IMR-90 (cell line): ENCODE data around the gene AREL1. TPM values are rescaled to one million over a fixed set of nuclear protein-coding genes. Genes with fewer than 3 reads are reported as not detected.
A peak's percentile ranks its signal among the peaks of the same experiment; 100 is the strongest.

Source experiments
- ATAC-seq: fragments of 200-7000 bp; cut with Tn5 transposase; 2 replicates; pipeline ENCODE4 v1.9.1; 2020; ENCODE audit warnings: low read depth, mild to moderate bottlenecking, moderate library complexity
- BruUV-seq: library from RNA; stranded (reverse); fragments of 400-500 nt; replicated peaks from 2 replicates; lab custom pipeline; 2021; lab: Mats Ljungman, UMichigan
- CTCF ChIA-PET: fragments of 300-600 bp; formaldehyde crosslinking; extraction: SDS; loops from one replicate; lab custom pipeline; 2021; ENCODE audit warnings: antibody characterized with exemption; lab: Yijun Ruan, JAX
- POLR2A ChIA-PET: fragments of 300-600 bp; sonication (Branson Sonifier 250); formaldehyde crosslinking; loops from one replicate; lab custom pipeline; 2022; ENCODE audit warnings: antibody characterized with exemption; ENCODE audit not compliant: unreplicated experiment; lab: Charles Lee
- DNase-seq: peaks from one replicate; pipeline ENCODE4 v3.0.0; 2013
- H2AFZ ChIP-seq: replicated peaks from 2 replicates; pipeline ENCODE3; 2013; ENCODE audit warnings: low read length, mild to moderate bottlenecking; ENCODE audit not compliant: poor library complexity
- H2AK5ac ChIP-seq: 2 replicates; pipeline ENCODE4 v1.6.1; 2013; ENCODE audit warnings: low read depth, low read length, inconsistent platforms
- H2AK9ac ChIP-seq: replicated peaks from 2 replicates; pipeline ENCODE3; 2013; ENCODE audit warnings: mild to moderate bottlenecking, low read depth, low read length, moderate library complexity; ENCODE audit not compliant: poor library complexity
- H2BK120ac ChIP-seq: 2 replicates; pipeline ENCODE4 v1.6.1; 2013; ENCODE audit warnings: low read depth, low read length, inconsistent platforms
- H2BK15ac ChIP-seq: 3 replicates; pipeline ENCODE4 v1.6.1; 2013; ENCODE audit warnings: low read depth, low read length, inconsistent platforms
- H2BK20ac ChIP-seq: 2 replicates; pipeline ENCODE4 v1.6.1; 2013; ENCODE audit warnings: low read depth, mild to moderate bottlenecking, inconsistent platforms, low read length, moderate library complexity
- H2BK5ac ChIP-seq: 2 replicates; pipeline ENCODE4 v1.6.1; 2013; ENCODE audit warnings: mild to moderate bottlenecking, low read depth, low read length, inconsistent platforms; ENCODE audit not compliant: poor library complexity, severe bottlenecking
- H3K14ac ChIP-seq: replicated peaks from 2 replicates; pipeline ENCODE4 v1.6.1; 2013; ENCODE audit warnings: low read depth, low read length, inconsistent platforms
- H3K18ac ChIP-seq: 2 replicates; pipeline ENCODE4 v1.6.1; 2013; ENCODE audit warnings: low read depth, low read length, control low read depth
- H3K23ac ChIP-seq: 2 replicates; pipeline ENCODE4 v1.6.1; 2013; ENCODE audit warnings: low read depth, low read length, inconsistent platforms
- H3K27ac ChIP-seq: 2 replicates; pipeline ENCODE4 v1.5.1; 2013; ENCODE audit warnings: mild to moderate bottlenecking, control low read depth, low read length; ENCODE audit not compliant: insufficient read depth
- H3K27me3 ChIP-seq: 2 replicates; pipeline ENCODE4 v1.6.1; 2013; ENCODE audit warnings: low read length; ENCODE audit not compliant: control insufficient read depth, insufficient read depth
- H3K36me3 ChIP-seq: 2 replicates; pipeline ENCODE4 v1.6.1; 2013; ENCODE audit warnings: low read length, mixed read lengths; ENCODE audit not compliant: control insufficient read depth, insufficient read depth
- H3K4ac ChIP-seq: 2 replicates; pipeline ENCODE4 v1.6.1; 2013; ENCODE audit warnings: low read depth, low read length, inconsistent platforms
- H3K4me1 ChIP-seq: 2 replicates; pipeline ENCODE4 v1.6.1; 2013; ENCODE audit warnings: low read length, mixed read lengths; ENCODE audit not compliant: control insufficient read depth, insufficient read depth
- H3K4me2 ChIP-seq: 2 replicates; pipeline ENCODE4 v1.6.1; 2013; ENCODE audit warnings: low read depth, mild to moderate bottlenecking, control low read depth, low read length, moderate library complexity
- H3K4me3 ChIP-seq: 2 replicates; pipeline ENCODE4 v1.5.1; 2013; ENCODE audit warnings: low read depth, mild to moderate bottlenecking, control low read depth, low read length, moderate library complexity; ENCODE audit not compliant: insufficient read depth
- H3K56ac ChIP-seq: 2 replicates; pipeline ENCODE4 v1.6.1; 2013; ENCODE audit warnings: low read length, inconsistent platforms; ENCODE audit not compliant: insufficient read depth; ENCODE audit errors: extremely low read depth
- H3K79me1 ChIP-seq, 2 experiments: 2 replicates each; pipeline ENCODE4 v1.6.1; 2013; ENCODE audit warnings: low read length in 2 of 2, inconsistent platforms in 1 of 2, low read depth in 1 of 2
- H3K9ac ChIP-seq: 2 replicates; pipeline ENCODE4 v1.6.1; 2013; ENCODE audit warnings: low read depth, low read length, control low read depth
- H3K9me1 ChIP-seq: 2 replicates; pipeline ENCODE4 v1.6.1; 2013; ENCODE audit warnings: low read length, inconsistent platforms; ENCODE audit not compliant: insufficient read depth
- H3K9me3 ChIP-seq: 2 replicates; pipeline ENCODE4 v1.6.1; 2013; ENCODE audit warnings: low read length; ENCODE audit not compliant: control insufficient read depth, insufficient read depth
- H4K20me1 ChIP-seq: 2 replicates; pipeline ENCODE4 v1.6.1; 2013; ENCODE audit warnings: low read length, inconsistent platforms; ENCODE audit not compliant: insufficient read depth
- H4K5ac ChIP-seq: 2 replicates; pipeline ENCODE4 v1.6.1; 2013; ENCODE audit warnings: mild to moderate bottlenecking, low read depth, low read length, control low read depth
- H4K8ac ChIP-seq, 2 experiments: 2 replicates each; pipeline ENCODE4 v1.6.1; 2013; ENCODE audit warnings: low read depth in 2 of 2, low read length in 2 of 2, control low read depth in 1 of 2, inconsistent platforms in 1 of 2
- H4K91ac ChIP-seq: 2 replicates; pipeline ENCODE4 v1.6.1; 2013; ENCODE audit warnings: low read depth, low read length, inconsistent platforms; ENCODE audit not compliant: insufficient read depth
- BHLHE40 ChIP-seq: fragments of 150-350 bp; IDR thresholded peaks from 2 replicates; pipeline ENCODE4 v1.6.1; 2016; ENCODE audit warnings: mild to moderate bottlenecking, low read depth, low read length
- CHD1 ChIP-seq: IDR thresholded peaks from 2 replicates; pipeline ENCODE4 v1.6.1; 2012; ENCODE audit warnings: low read depth, low read length, improper control_type of control experiment
- CTCF ChIP-seq: conservative IDR thresholded peaks from 2 replicates; pipeline ENCODE4 v1.5.1; 2012; ENCODE audit warnings: mild to moderate bottlenecking, low read depth, low read length, improper control_type of control experiment
- ELK1 ChIP-seq: fragments of 150-350 bp; IDR thresholded peaks from 2 replicates; pipeline ENCODE4 v1.6.1; 2016; ENCODE audit warnings: low read depth, mild to moderate bottlenecking, low read length, moderate library complexity, borderline replicate concordance
- MAFK ChIP-seq: IDR thresholded peaks from 2 replicates; pipeline ENCODE4 v1.6.1; 2012; ENCODE audit warnings: low read depth, low read length, improper control_type of control experiment
- MAZ ChIP-seq: IDR thresholded peaks from 2 replicates; pipeline ENCODE4 v1.6.1; 2012; ENCODE audit warnings: low read depth, mild to moderate bottlenecking, low read length, improper control_type of control experiment, moderate library complexity, borderline replicate concordance
- MXI1 ChIP-seq: IDR thresholded peaks from 2 replicates; pipeline ENCODE4 v1.6.1; 2012; ENCODE audit warnings: low read depth, mild to moderate bottlenecking, low read length, moderate library complexity, borderline replicate concordance
- POLR2A ChIP-seq: IDR thresholded peaks from 2 replicates; pipeline ENCODE4 v1.6.1; 2012; ENCODE audit warnings: mild to moderate bottlenecking, low read depth, low read length
- RAD21 ChIP-seq: IDR thresholded peaks from 2 replicates; pipeline ENCODE4 v1.6.1; 2012; ENCODE audit warnings: low read length, improper control_type of control experiment
- RCOR1 ChIP-seq: IDR thresholded peaks from 2 replicates; pipeline ENCODE4 v1.6.1; 2012; ENCODE audit warnings: mild to moderate bottlenecking, low read length, improper control_type of control experiment; ENCODE audit not compliant: insufficient replicate concordance
- RFX5 ChIP-seq: IDR thresholded peaks from 2 replicates; pipeline ENCODE4 v1.8.0; 2012; ENCODE audit warnings: low read depth, mild to moderate bottlenecking, low read length, moderate library complexity
- WGBS, 2 experiments: methylation state at CpG; one replicate each; pipeline versions ENCODE4 v1.1.5 to v1.1.7; 2013; ENCODE audit warnings: missing lambda C conversion rate in 2 of 2; ENCODE audit not compliant: insufficient read length in 1 of 2; ENCODE audit errors: extremely low coverage in 2 of 2; 5-methylcytosine and 5-hydroxymethylcytosine counted together
- dilution Hi-C: fragments of 300-500 bp; cut with HindIII; formaldehyde crosslinking; loops from one replicate; pipeline ENCODE4 v1.14.3; 2018; ENCODE audit warnings: low sequenced_read_pairs; ENCODE audit not compliant: unreplicated experiment
- in situ Hi-C: fragments of 300-500 bp; cut with MboI; formaldehyde crosslinking; loops from 3 replicates; pipeline ENCODE4 v1.14.3; 2019; ENCODE audit warnings: low sequenced_read_pairs, inconsistent platforms, mixed read lengths
- intact Hi-C: fragments of 100-400 bp; cut with micrococcal nuclease; formaldehyde crosslinking; loops from 2 replicates; pipeline ENCODE4 v1.10.0; 2022
- polyA plus RNA-seq, 3 experiments: library from polyadenylated mRNA; depleted of rRNA; stranded (reverse); fragments of >200 nt; gene quantifications; 2 replicates each; pipeline ENCODE4 v1.2.3, GENCODE V29; 2012; ENCODE audit warnings: low replicate concordance in 1 of 3
- total RNA-seq: library from RNA; depleted of rRNA; stranded (reverse); fragments of >200 nt; gene quantifications from 2 replicates; pipeline ENCODE4 v1.2.3, GENCODE V29; 2012

AREL1 gene
- total and polyA plus RNA-seq, 2 of the 4 experiments (the other 2 are of a cell fraction) = 30.0 to 39.3 TPM

DNA sequence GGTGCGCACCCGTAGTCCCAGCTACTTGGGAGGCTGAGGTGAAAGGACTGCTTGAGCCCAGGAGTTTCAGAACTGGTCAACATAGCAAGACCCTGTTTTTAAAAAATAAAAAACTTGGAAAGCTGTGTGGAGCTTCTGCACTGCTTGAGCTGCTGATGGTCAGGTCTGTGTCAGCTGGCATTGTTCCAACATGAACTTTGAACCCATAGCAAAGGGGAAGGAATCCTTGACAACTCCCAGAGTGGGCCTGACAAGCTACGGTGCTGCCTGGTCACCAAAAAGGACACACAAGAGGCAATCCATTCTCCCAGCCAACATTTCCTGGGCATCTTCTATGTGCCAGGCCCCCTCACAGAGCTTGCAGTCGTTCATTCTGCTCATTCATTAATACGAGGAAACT is 84.5 kb downstream of the AREL1 start:
- no peak overlapping the region for H3K4ac ChIP-seq
- in situ Hi-C loops = no loop called here
- ChIA-PET POLR2A (no interaction called here), CTCF (no interaction called here)
- H3K9ac ChIP-seq = no peak overlapping the region
- no peaks in the 10 kb centered on the region for H3K27me3 ChIP-seq
- no peaks in the 10 kb centered on the region for H3K9me3 ChIP-seq
- no peaks in the 10 kb centered on the region for H3K36me3 ChIP-seq
- no peak overlapping the region for H2AFZ ChIP-seq
- H3K4me2 ChIP-seq = no peak overlapping the region
- H2BK120ac ChIP-seq = no peak overlapping the region
- H2AK5ac ChIP-seq = peak overlapping the region; percentile 64; the same call in 1 of the 2 replicates
- H2BK15ac ChIP-seq = no peak overlapping the region
- H4K5ac ChIP-seq = no peak overlapping the region
- dilution Hi-C loops = no loop called here
- no peak overlapping the region for H4K8ac ChIP-seq
- no TSS peak for BruUV-seq
- WGBS, 2 experiments = 100% methylated on average over 1 of the region's 5 CpGs; no CpG with 5 or more reads in 1 of the 2 experiments
- H2BK20ac ChIP-seq = no peak overlapping the region
- H3K18ac ChIP-seq = no peak overlapping the region
- H2BK5ac ChIP-seq = no peak overlapping the region
- no peak for ATAC-seq
- DNase-seq = no peak
- H4K91ac ChIP-seq = no peak overlapping the region
- H3K9me1 ChIP-seq = peaks cover 16% of the 10 kb centered on the region
- H3K14ac ChIP-seq = no peak overlapping the region
- H3K23ac ChIP-seq = no peak overlapping the region
- no peaks in the 10 kb centered on the region for H4K20me1 ChIP-seq
- no peaks in the 10 kb centered on the region for H3K79me1 ChIP-seq
- H3K4me1 ChIP-seq = peaks cover 16% of the 10 kb centered on the region
- TF ChIP-seq MXI1 (no peak), ELK1 (no peak), BHLHE40 (no peak), MAFK (no peak), CTCF (no peak), POLR2A (no peak), CHD1 (no peak), MAZ (no peak), RCOR1 (no peak), RAD21 (no peak), RFX5 (no peak)
- no peak overlapping the region for H2AK9ac ChIP-seq
- intact Hi-C loops = no loop called here
- no peak overlapping the region for H3K27ac ChIP-seq
- H3K4me3 ChIP-seq = no peak overlapping the region
- H3K56ac ChIP-seq = no peak overlapping the region
